SU-DHL-6 (cell line): ENCODE data around the gene MAP2K6.
"Not testable (repeated sequence)": the region's sequence is repeated elsewhere in the genome, so short reads cannot be mapped to it uniquely, and the experiment has no call there.

Experiments used
- H2AFZ ChIP-seq: fragments of 200-600 bp; sonication (generic); 2 replicates; pipeline ENCODE4 v1.6.1; 2014; ENCODE audit warnings: low read depth, mild to moderate bottlenecking, moderate library complexity, mixed read lengths, antibody characterized with exemption, low read length; ENCODE audit not compliant: severe bottlenecking
- H3F3A ChIP-seq: fragments of 200-600 bp; shearing (Covaris generic); 2 replicates; pipeline ENCODE4 v1.6.0; 2016; ENCODE audit warnings: antibody characterized with exemption, mild to moderate bottlenecking; ENCODE audit not compliant: insufficient read depth
- H3K27ac ChIP-seq: fragments of 200-600 bp; sonication (generic); 2 replicates; pipeline ENCODE4 v1.5.1; 2016; ENCODE audit warnings: low read depth, mild to moderate bottlenecking, low read length, moderate library complexity, mixed read lengths
- H3K27me3 ChIP-seq: fragments of 200-600 bp; sonication (generic), shearing (Covaris generic); 2 replicates; pipeline ENCODE4 v1.6.0; 2014; ENCODE audit warnings: mild to moderate bottlenecking, low read length
- H3K36me3 ChIP-seq: fragments of 200-600 bp; sonication (generic); 2 replicates; pipeline ENCODE4 v1.6.1; 2014; ENCODE audit warnings: mild to moderate bottlenecking, low read length, mixed read lengths
- H3K4me2 ChIP-seq: fragments of 300-600, 200-600 bp; shearing (Covaris generic), sonication (generic); 2 replicates; pipeline ENCODE4 v1.6.0; 2014; ENCODE audit warnings: low read length, low read depth, mild to moderate bottlenecking; ENCODE audit not compliant: poor library complexity, severe bottlenecking
- H3K4me3 ChIP-seq: fragments of 200-600 bp; sonication (generic); 2 replicates; pipeline ENCODE4 v1.5.1; 2014; ENCODE audit warnings: antibody characterized with exemption, low read length, mild to moderate bottlenecking, mixed read lengths; ENCODE audit not compliant: insufficient read depth, poor library complexity, severe bottlenecking
- H3K79me2 ChIP-seq: fragments of 200-600 bp; sonication (generic); 2 replicates; pipeline ENCODE4 v1.6.1; 2014; ENCODE audit warnings: mild to moderate bottlenecking, low read length, moderate library complexity; ENCODE audit not compliant: insufficient read depth
- H3K9ac ChIP-seq: fragments of 200-600 bp; sonication (generic); 2 replicates; pipeline ENCODE4 v1.7.0; 2014; ENCODE audit warnings: mild to moderate bottlenecking, low read length
- H3K9me2 ChIP-seq: fragments of 200-600 bp; sonication (generic); replicated peaks from 2 replicates; pipeline ENCODE4 v1.6.1; 2014; ENCODE audit warnings: low read length; ENCODE audit not compliant: insufficient read depth
- H3K9me3 ChIP-seq: fragments of 200-600 bp; sonication (generic); 2 replicates; pipeline ENCODE4 v1.6.1; 2014; ENCODE audit warnings: low read length, mixed read lengths; ENCODE audit not compliant: insufficient read depth
- H4K20me1 ChIP-seq: fragments of 200-600 bp; sonication (generic); 2 replicates; pipeline ENCODE4 v1.6.1; 2014; ENCODE audit warnings: low read depth, mild to moderate bottlenecking, antibody characterized with exemption, low read length, moderate library complexity, mixed read lengths
- CTCF ChIP-seq: fragments of 200-600 bp; sonication (generic); IDR thresholded peaks from one replicate; pipeline ENCODE4 v1.5.1; 2017; ENCODE audit warnings: antibody characterized with exemption, mild to moderate bottlenecking, low read length, moderate library complexity; ENCODE audit not compliant: insufficient read depth, poor library complexity, severe bottlenecking
- EZH2phosphoT487 ChIP-seq: fragments of 200-600 bp; sonication (generic), shearing (Covaris generic); conservative IDR thresholded peaks from 2 replicates; pipeline ENCODE4 v1.6.1; 2018; ENCODE audit warnings: mild to moderate bottlenecking, antibody characterized with exemption, low read length, moderate library complexity, mixed read lengths

The MAP2K6 gene

GRCh38 chr17:69477204-69477902, 62.9 kb downstream of the MAP2K6 start:
- H3F3A ChIP-seq: no peaks in the 10 kb centered on the region
- H3K27ac ChIP-seq: no peak overlapping the region
- H3K4me2 ChIP-seq: no peak overlapping the region
- H3K9me2 ChIP-seq: no peaks in the 10 kb centered on the region
- H3K36me3 ChIP-seq: no peaks in the 10 kb centered on the region
- no peak overlapping the region for H3K9ac ChIP-seq
- no peaks in the 10 kb centered on the region for H3K27me3 ChIP-seq
- H3K4me3 ChIP-seq: no peak overlapping the region
- TF ChIP-seq CTCF: no peak
- no peak for TF ChIP-seq EZH2phosphoT487
- no peaks in the 10 kb centered on the region for H3K9me3 ChIP-seq
- no peaks in the 10 kb centered on the region for H4K20me1 ChIP-seq
- no peak overlapping the region for H2AFZ ChIP-seq
- H3K79me2 ChIP-seq: no peaks in the 10 kb centered on the region

DNA sequence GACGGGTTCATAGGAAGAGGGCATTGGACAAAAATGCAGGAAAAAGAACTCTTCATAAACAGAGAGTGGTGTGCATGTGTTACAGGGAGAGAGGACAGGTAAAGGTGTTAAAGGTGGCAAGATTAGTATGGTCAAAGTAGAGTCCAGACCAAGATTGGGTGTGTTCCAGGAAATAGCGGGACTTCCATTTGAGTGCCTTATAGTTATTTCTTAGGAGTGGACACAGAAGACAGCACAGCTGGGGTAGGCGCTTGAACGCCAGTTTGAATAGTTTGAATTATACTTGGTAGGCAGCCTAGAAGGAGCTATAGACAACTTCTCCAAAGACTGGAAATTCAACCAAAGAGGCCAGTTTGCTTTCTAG, 63.4 kb downstream of the MAP2K6 start:
- H3K4me3 ChIP-seq: no peak overlapping the region
- no peak overlapping the region for H2AFZ ChIP-seq
- H3K9me2 ChIP-seq: no peaks in the 10 kb centered on the region
- no peak overlapping the region for H3K4me2 ChIP-seq
- H3F3A ChIP-seq: no peaks in the 10 kb centered on the region
- H3K79me2 ChIP-seq: no peaks in the 10 kb centered on the region
- no peak overlapping the region for H3K9ac ChIP-seq
- H3K36me3 ChIP-seq: no peaks in the 10 kb centered on the region
- TF ChIP-seq CTCF (no peak), EZH2phosphoT487 (no peak)
- no peaks in the 10 kb centered on the region for H4K20me1 ChIP-seq
- no peaks in the 10 kb centered on the region for H3K27me3 ChIP-seq
- no peaks in the 10 kb centered on the region for H3K9me3 ChIP-seq
- H3K27ac ChIP-seq: no peak overlapping the region

GRCh38 chr17:69478916-69479315, 64.4 kb downstream of the MAP2K6 start:
- Histone ChIP-seq H3K9ac (no peak overlapping the region), H3K4me2 (no peak overlapping the region), H3K9me3 (no peaks in the 10 kb centered on the region), H3K27ac (no peak overlapping the region), H3K4me3 (no peak overlapping the region), H3F3A (no peaks in the 10 kb centered on the region), H3K79me2 (no peaks in the 10 kb centered on the region), H3K9me2 (no peaks in the 10 kb centered on the region), H3K27me3 (no peaks in the 10 kb centered on the region), H4K20me1 (no peaks in the 10 kb centered on the region), H3K36me3 (no peaks in the 10 kb centered on the region), H2AFZ (no peak overlapping the region)
- TF ChIP-seq EZH2phosphoT487 (no peak), CTCF (no peak)

- H3K9ac ChIP-seq, H3K9me2 ChIP-seq, H4K20me1 ChIP-seq, H3K4me3 ChIP-seq, H3F3A ChIP-seq, H3K27me3 ChIP-seq, H3K9me3 ChIP-seq, H3K36me3 ChIP-seq, H3K27ac ChIP-seq, H3K4me2 ChIP-seq, H2AFZ ChIP-seq, H3K79me2 ChIP-seq: not testable (repeated sequence)
These were observed 65.3 kb downstream of the MAP2K6 start for GRCh38 chr17:69479756-69480155.
